ENCODE measurements around the gene HOXB7. TPM values are rescaled to one million over a fixed set of nuclear protein-coding genes. Genes with fewer than 3 reads are reported as not detected.

Gene HOXB7
- total RNA-seq, 1 experiment from 2014 or later = not detected

DNA sequence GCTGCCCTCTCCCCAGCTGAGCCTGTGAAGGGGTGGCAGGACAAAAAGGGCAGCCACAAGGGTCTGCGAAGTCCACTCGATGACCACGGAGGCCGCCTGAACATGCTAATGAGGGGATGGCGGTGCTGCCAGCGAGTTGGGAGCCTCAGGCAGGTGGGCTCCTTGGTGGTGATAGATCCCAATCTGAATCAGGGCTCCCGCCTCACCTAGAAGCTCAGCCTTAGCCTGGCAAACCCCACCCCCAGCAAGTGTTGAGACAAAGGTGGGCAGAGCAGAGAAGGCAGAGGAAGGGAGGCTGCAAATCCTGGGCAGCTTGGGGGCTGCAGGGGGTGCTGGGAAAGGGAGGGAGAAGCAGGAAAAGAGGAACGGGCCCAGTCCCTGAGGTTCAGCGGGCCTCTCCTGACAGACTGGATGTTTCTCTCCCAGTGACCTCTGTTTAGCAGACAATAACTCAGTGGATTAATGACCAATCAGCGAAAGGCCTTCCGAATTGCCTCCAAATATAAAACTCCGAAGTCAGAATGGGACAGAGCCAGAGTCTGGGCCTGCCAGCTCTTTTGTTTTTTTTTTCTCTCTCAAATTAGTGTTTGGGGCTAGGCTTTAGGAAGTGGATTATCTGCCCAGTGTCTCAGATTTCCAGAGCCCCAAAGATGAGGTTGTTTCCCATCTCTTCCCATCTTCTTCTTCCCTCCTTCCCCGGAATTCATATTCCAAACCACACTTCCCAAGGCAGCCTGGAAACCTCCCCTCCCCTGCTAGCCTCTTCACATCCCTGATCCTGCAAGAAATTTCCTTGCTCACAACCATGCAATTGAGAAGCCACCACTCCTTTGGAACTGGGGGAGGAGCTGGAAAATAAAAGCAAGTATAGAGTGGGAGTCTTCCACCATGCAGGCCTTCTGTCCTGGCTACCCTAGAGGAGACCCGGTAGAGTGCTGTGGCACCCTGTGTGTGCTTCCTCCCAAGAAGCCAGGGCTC is 50.7 kb downstream of the HOXB7 start:
- H3K4me1 Mint-ChIP-seq = peaks cover 2 to 17% of the 10 kb centered on the region in 2 experiments; a peak in 3 of 4 replicates
- H2BK20ac ChIP-seq (ENCODE audit: low read depth, low read length, poor library complexity, severe bottlenecking) = no peak overlapping the region
- no peaks in the 10 kb centered on the region for H3K9me3 ChIP-seq (ENCODE audit: control insufficient read depth, low read depth, low read length)
- peaks cover 0 to 2% (median 0%) of the 10 kb centered on the region in 3 experiments; a peak in 2 of 7 replicates for H3K36me3 Mint-ChIP-seq (ENCODE audit: insufficient read depth in 1 of 3, low read depth in 3 of 3)
- H3K27me3 Mint-ChIP-seq (ENCODE audit: low read depth) = peaks cover 88% of the 10 kb centered on the region
- no peak overlapping the region for H4K91ac ChIP-seq (ENCODE audit: insufficient read length, low read depth, low read length)
- H3K4me3 Mint-ChIP-seq = no peak overlapping the region
- no peak overlapping the region for H3K18ac ChIP-seq (ENCODE audit: insufficient read length, low read depth, low read length)
- H2BK5ac ChIP-seq (ENCODE audit: insufficient read length, low read length) = no peak overlapping the region
- no peak overlapping the region for H2AK5ac ChIP-seq (ENCODE audit: insufficient read length, low read length)
- H4K5ac ChIP-seq (ENCODE audit: insufficient read length, low read depth, low read length) = no peak overlapping the region
- peaks cover 97% of the 10 kb centered on the region for H3K27me3 ChIP-seq (ENCODE audit: insufficient read depth, low read length)
- H3K56ac ChIP-seq (ENCODE audit: insufficient read length, low read depth, low read length) = no peak overlapping the region
- H3K9ac ChIP-seq (ENCODE audit: extremely low read depth, insufficient read length, low read length) = no peak overlapping the region
- no peak for TF ChIP-seq CTCF (conservative IDR thresholded peaks at IDR 0.05)
- peaks cover 0 to 6% of the 10 kb centered on the region in 2 experiments; a peak in 2 of 5 replicates for H3K9me3 Mint-ChIP-seq
- no peaks in the 10 kb centered on the region for H3K79me1 ChIP-seq (ENCODE audit: insufficient read depth, low read depth, low read length, poor library complexity, severe bottlenecking)
- no peak overlapping the region for H3K27ac ChIP-seq (ENCODE audit: insufficient read length, low read depth, low read length)
- no peak overlapping the region for H2BK120ac ChIP-seq (ENCODE audit: low read depth, low read length, poor library complexity, severe bottlenecking)
- H3K14ac ChIP-seq (ENCODE audit: insufficient read depth, low read length) = no peak overlapping the region
- no peaks in the 10 kb centered on the region for H4K20me1 ChIP-seq (ENCODE audit: control insufficient read depth, insufficient read depth, insufficient read length)
- no peaks in the 10 kb centered on the region for H3K23me2 ChIP-seq (ENCODE audit: insufficient read length, low read depth, low read length, poor library complexity, severe bottlenecking)
- no peak overlapping the region for H2BK15ac ChIP-seq (ENCODE audit: low read depth, low read length)
- no peak overlapping the region for H3K27ac Mint-ChIP-seq
- H3T11ph ChIP-seq (ENCODE audit: low read length) = no peak overlapping the region
- no peak overlapping the region for H2AFZ ChIP-seq (ENCODE audit: low read length)
- no peak for DNase-seq
- H3K4ac ChIP-seq (ENCODE audit: low read depth, low read length) = no peak overlapping the region
- H3K79me2 ChIP-seq (ENCODE audit: insufficient read depth, low read length) = no peaks in the 10 kb centered on the region
- no peak overlapping the region for H4K8ac ChIP-seq (replicated peaks; ENCODE audit: insufficient read length, low read depth, low read length)
- H3K4me2 ChIP-seq (ENCODE audit: insufficient read depth, insufficient read length, low read length) = no peak overlapping the region
- no peak overlapping the region for H3K23ac ChIP-seq (ENCODE audit: insufficient read length, low read depth, low read length)
- H3K4me1 ChIP-seq (ENCODE audit: insufficient read depth, low read length) = no peaks in the 10 kb centered on the region
- no CpG with 5 or more reads among the region's 14 CpGs for WGBS (ENCODE audit: extremely low coverage, insufficient read length, low lambda C conversion rate)
- no peak overlapping the region for H2BK12ac ChIP-seq (ENCODE audit: insufficient read length, low read depth, low read length)

All from H9 (cell line).